ENCODE results near the gene C22orf42. TPM values are rescaled to one million over a fixed set of nuclear protein-coding genes. Genes with fewer than 3 reads are reported as not detected.

Gene C22orf42
- total and polyA plus RNA-seq, 12 donors = not detected

- Histone ChIP-seq H3K9me3 (no peaks in the 10 kb centered on the region), H3K4me3 (no peak overlapping the region), H3K27me3 (peaks cover 0 to 4% (median 0%) of the 10 kb centered on the region in 7 donors), H3K27ac (no peak overlapping the region), H3K36me3 (peaks cover 0 to 44% (median 0%) of the 10 kb centered on the region in 9 donors), H3K4me1 (no peaks in the 10 kb centered on the region)
- 3 to 8% methylated on average over 1 of the region's 1 CpG for WGBS, 2 donors
- intact Hi-C loops (cut with DNase I) = loop anchor here in 2 of 10 donors (10.0 kb wide), 2 partner anchors 58 to 158 kb away; no protein-coding TSS in a partner anchor
- ATAC-seq = no peak
- no peak for TF ChIP-seq CTCF (IDR thresholded peaks at IDR 0.05)
- no peak for DNase-seq
Measured at GRCh38 chr22:32106930-32107329, 52.2 kb downstream of the C22orf42 start.

- Histone ChIP-seq H3K4me1 (no peaks in the 10 kb centered on the region), H3K36me3 (peaks cover 0 to 22% (median 0%) of the 10 kb centered on the region in 9 donors), H3K4me3 (no peak overlapping the region), H3K9me3 (no peaks in the 10 kb centered on the region), H3K27ac (no peak overlapping the region), H3K27me3 (no peaks in the 10 kb centered on the region)
- 22 to 27% methylated on average over 2 of the region's 2 CpGs for WGBS, 2 donors
- ATAC-seq (no peak), DNase-seq (no peak)
- TF ChIP-seq CTCF (IDR thresholded peaks at IDR 0.05) = peak in 7 of 9 donors; percentile 30 to 57 (median 46)
- intact Hi-C loops (cut with DNase I) = loop anchor here in 6 of 10 donors (1.0 to 10.0 kb wide), 5 partner anchors 61 to 164 kb away; no protein-coding TSS in a partner anchor
Measured at GRCh38 chr22:32103658-32104315, 55.3 kb downstream of the C22orf42 start.

- intact Hi-C loops (cut with DNase I) = loop anchor here in 4 of 10 donors (5.0 to 10.0 kb wide), 3 partner anchors 64 to 167 kb away; no protein-coding TSS in a partner anchor
- Histone ChIP-seq H3K36me3 (peaks cover 0 to 19% (median 0%) of the 10 kb centered on the region in 9 donors), H3K4me1 (peaks cover 0 to 18% (median 11%) of the 10 kb centered on the region in 9 donors), H3K4me3 (no peak overlapping the region), H3K9me3 (no peaks in the 10 kb centered on the region), H3K27ac (no peak overlapping the region), H3K27me3 (peaks cover 0 to 6% (median 0%) of the 10 kb centered on the region in 7 donors)
- 34 to 68% methylated on average over 1 of the region's 1 CpG for WGBS, 2 donors
- ATAC-seq (no peak), DNase-seq (no peak)
- no peak for TF ChIP-seq CTCF (IDR thresholded peaks at IDR 0.05)
Measured at GRCh38 chr22:32100711-32101110, 58.4 kb downstream of the C22orf42 start.

Other genes with a start within 250 kb of the C22orf42 start
- 100 to 1,000 TPM in 2 of 10 donors, 10 to 100 TPM in 8; 57.7 to 115 (median 75.8) TPM for gene YWHAH, start 214.8 kb downstream of the C22orf42 start, total RNA-seq
- 10 to 100 TPM; 38.8 to 87.2 TPM for gene YWHAH, start 214.8 kb downstream of the C22orf42 start, polyA plus RNA-seq
- gene SLC5A1, start 116.0 kb downstream of the C22orf42 start, total RNA-seq = 100 to 1,000 TPM in 5 of 10 donors, 10 to 100 TPM in 5; 80.0 to 186 (median 108) TPM
- 10 to 100 TPM; 12.2 to 43.7 TPM for gene SLC5A1, start 116.0 kb downstream of the C22orf42 start, polyA plus RNA-seq
- gene RFPL2, start 45.8 kb upstream of the C22orf42 start, total RNA-seq = not detected
- under 1 TPM in 1 of 2 donors, not detected in 1; 0.03 TPM for gene RFPL2, start 45.8 kb upstream of the C22orf42 start, polyA plus RNA-seq
- gene SLC5A4, start 96.0 kb upstream of the C22orf42 start, total RNA-seq = under 1 TPM in 8 of 10 donors, not detected in 2; 0.10 to 0.89 (median 0.20) TPM
- under 1 TPM; 0.06 to 0.29 TPM for gene SLC5A4, start 96.0 kb upstream of the C22orf42 start, polyA plus RNA-seq
- gene RFPL3, start 198.6 kb upstream of the C22orf42 start, total RNA-seq = not detected
- not detected for gene RFPL3, start 198.6 kb upstream of the C22orf42 start, polyA plus RNA-seq

Data from heart right ventricle (tissue), 16 donors.